Renal cortical epithelial cell (primary cell): ENCODE data around the gene MGAT5B. TPM values are rescaled to one million over a fixed set of nuclear protein-coding genes. Genes with fewer than 3 reads are reported as not detected.

Experiments
- DNase-seq: peaks from one replicate; pipeline ENCODE4 v3.0.0-alpha.2; 2011; ENCODE audit warnings: low read depth
- total RNA-seq: library from RNA; depleted of rRNA; stranded (reverse); fragments of >200 nt; gene quantifications from 2 replicates; pipeline ENCODE4 v1.2.3, GENCODE V29; 2014

MGAT5B gene
- total RNA-seq, 1 donor from 2014 or later: 0.40 TPM

DNA sequence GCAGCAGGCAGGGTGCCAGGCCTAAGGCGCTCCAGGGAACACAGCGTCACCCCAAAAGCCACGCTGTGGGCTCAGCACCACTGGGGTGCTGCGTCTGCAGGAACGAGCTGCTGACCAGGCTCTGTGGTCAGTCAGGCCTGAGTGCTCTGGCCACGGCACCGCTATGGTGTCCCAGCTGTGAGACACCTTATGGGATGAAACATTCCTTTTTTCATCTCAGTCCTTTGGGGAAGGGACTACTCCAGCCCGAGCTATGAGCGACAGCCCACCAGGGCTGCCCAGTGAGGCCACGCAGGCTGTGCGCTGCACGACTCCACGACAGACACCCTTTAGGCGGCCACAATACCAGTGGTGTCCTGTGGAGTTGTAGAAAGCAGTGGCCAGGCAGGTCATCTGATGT, 11.1 kb downstream of the MGAT5B start:
- DNase-seq: no peak

DNA sequence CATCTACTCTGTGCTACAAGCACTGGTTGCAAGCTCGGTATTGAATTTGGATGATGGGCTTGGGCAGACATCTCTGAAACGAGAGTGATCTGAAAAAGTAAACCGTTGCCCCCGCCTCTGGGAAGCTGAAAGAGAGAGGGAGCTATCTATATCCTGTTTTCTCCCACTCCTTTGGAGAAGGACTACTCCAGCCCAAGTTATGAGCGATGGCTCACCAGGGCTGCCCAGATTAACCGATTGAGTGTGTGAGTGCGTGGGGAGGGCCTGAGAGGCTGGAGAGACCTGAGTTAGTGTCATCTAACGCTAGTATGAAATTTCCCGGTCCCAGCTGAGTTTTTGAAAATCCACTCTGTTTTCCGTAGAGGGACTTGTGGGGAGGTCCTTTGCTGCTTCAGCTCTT, 11.5 kb downstream of the MGAT5B start:
- DNase-seq: no peak

DNA sequence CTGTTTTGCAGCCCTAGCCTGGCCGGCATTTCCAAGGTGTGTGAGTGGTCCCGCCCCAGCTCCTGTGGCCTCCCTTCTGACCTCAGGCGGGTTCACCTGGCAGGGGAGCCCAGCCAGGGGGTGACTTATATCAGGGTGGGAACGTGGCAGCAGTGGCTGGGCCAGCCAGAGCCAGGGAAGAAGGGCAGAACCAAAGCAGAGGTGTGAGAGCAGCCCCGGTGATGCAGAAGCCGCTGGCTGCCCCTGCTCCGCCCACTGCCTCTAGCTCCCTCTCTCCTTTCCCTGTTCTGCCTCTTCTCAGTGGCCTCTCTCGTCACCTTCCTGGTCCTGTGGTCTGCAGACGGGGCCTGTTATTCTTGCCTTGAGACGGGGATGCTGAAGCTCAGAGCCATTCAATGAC, 12.1 kb downstream of the MGAT5B start:
- no peak for DNase-seq

DNA sequence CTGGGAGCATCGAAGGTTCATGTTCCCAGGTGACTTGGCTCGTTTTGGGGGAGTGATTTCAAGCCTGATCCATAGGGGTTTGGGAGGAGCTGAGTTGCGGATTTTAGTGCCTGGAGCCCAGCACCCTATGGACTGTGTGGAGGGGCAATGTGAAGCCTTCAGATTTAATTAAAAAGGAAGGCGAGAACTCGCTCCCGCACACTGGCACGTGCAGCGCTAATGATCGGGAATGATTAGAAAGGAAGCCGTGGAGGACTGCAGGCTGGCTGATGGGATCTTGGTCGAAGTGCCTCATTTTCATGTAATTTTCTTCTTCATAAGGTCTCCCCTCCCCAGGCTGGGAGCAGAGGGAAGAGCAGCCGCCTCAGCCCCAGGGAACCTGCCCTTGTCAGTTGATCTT, 12.8 kb downstream of the MGAT5B start:
- no peak for DNase-seq

DNA sequence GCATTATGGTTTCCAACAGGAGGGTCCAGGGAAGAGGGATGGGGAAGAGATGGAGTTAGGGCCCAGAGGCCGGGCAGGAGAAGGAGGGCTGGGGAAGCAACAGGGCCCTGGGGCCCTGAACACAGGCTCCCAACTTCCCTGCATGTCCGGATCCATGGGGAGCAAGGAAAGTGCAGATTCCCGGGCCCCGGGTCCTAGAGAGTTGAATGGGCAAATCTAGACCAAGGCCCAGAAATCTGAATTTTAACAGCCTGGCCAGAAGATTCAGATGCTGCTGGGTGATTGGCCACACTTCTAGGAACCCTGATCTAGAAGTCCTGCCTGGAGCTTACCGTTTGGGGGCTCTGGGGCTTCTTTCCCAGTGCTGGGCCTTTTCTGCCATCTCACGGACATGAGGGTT, 13.2 kb downstream of the MGAT5B start:
- no peak for DNase-seq

DNA sequence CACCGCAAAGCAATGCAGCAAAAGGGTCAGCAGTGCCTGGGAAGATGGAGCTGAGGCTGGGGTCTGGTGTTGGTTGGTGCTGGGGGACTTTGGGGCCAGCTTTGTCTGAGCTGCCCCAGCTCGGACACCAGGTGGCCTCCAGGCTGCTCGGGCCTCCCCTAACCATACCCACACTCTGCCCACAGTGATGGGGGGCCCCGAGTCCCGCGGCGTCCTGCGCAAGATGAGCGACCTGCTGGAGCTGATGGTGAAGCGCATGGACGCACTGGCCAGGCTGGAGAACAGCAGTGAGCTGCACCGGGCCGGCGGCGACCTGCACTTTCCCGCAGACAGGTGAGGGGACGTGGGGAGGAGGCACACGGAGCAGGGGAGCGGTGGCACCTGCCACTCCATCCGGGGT, 13.8 kb downstream of the MGAT5B start:
- no peak for DNase-seq

DNA sequence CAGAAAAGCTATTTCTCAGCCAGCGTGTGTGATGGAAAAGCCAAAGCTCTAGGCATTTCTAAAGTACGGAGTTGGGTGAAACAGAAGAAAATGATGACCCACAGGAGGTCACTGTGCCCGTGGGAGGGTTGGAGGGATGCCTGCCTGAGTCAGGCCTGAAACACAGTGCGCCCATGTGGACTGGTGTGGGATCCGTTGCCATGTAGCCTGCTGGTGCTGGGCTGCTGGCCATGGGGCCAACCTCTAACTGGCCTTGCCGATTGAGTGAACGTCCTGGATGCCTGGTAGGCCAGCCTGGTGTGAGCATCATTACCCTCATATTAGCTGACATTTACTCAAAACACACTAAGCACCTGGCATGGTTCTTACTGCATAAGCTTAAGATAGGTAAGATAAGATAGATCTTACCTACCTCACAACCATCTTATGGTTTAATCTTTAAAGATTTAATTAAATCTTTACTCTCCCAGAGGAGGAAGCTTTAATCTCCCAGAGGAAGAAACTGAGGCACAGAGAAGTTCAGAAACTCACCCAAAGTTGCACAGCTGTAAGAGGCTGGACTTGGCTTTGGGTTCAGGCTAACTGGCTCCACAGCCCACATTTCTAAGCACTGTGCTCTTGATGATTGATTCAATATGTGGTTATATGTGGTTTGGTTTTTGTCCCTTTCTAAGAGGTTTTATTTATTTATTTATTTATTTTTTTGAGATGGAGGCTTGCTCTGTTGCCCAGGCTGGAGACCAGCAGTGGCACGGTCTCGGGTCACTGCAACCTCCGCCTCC, 15.7 kb downstream of the MGAT5B start:
- no peak for DNase-seq

DNA sequence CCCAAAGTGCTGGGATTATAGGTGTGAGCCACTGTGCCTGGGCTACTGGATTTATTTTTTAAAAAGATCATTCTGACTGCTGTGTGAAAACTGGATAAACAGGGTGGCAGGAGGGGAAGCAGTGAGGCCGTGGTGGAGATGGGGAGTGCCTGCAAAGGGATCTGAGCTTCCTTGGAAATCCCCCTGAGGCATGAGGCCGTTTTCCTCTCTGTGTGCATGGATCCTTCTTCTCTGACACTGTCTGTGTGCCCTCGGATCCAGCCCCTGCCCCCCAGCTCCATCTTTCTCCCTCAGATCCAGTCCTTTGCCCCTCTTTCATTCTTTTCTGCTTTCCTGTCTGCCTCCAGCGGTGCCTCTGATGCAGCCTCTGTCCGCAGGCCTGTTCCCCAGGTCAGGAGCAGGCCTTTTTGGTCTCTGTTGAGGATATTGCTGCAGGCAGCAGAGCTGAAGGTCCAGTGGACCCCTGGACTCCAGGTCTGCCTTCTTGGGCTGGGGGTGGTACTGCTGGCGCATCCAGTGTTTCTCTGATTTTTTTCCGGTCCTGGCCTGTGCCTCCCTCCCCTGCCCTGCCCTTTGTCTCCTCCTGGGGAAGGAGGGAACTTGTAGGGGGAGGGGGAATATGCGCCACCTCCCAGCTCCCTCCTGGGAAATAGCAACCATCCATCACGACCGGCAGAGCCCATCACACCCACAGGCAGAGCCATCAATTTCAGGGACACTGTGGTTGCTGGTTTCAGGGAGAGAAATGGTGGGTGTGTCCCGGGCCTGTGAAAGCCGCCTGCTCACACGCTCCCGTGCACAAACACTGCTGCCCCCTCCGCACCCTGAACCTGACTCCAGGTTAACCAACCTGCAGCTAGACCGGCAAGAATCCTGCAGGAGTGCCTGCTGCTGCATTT, 17.0 kb downstream of the MGAT5B start:
- DNase-seq: no peak

DNA sequence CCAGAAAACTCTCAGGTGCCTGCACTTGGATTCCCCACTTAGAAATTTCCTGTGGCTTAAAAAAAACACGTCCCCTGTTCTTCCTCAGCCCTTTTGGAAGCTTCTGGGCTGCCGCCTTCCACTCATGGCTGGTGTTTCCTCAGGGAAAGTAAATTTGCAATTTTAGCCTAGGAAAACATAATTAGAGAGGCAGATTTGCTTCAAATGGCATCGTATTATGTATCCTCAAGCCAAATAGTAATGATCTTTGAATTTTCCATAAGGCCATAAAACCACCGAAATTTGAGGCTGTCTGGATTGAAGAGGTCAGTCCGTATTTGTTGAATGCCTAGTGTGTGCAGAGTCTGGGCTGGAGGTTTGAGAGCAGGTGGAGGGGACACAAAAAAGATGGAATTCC, 17.7 kb downstream of the MGAT5B start:
- DNase-seq: no peak

DNA sequence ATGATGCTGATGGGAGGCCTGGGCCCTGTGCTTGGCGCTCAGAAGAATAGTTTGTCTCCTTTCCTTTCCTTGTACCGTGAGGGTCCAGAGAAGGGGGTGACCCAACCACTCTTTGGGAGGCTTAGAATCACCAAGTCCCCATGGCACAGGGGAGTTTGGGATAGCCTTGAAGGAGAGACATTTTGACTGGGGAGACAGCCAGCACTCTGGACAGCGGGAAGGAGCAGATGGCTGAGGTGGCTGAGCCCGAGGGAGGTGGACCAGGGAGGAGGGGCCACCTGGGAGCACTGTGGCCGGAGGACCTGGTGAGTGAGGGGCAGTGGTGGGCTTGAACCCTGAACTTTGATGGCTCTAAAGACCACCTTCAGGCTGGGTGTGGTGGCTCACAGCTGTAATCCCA, 18.2 kb downstream of the MGAT5B start:
- DNase-seq: no peak

DNA sequence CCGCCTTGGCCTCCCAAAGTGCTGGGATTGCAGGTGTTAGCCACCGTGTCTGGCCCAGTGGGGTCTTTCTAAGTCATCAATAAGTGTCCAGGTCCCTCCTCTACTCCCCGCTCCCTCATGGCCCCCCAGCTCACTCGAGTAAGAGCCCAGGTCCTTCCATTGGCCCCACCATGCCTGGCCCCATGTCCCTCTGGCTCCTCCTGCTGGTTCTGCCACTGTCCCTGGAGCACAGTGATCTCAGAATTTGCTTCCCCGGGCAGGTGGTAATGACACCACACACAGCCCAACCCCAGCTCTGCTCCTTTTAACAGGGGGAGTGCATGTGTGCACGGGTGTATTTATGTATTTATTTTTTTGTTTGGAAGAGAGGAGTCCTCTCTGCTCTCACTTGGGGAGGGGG, 19.6 kb downstream of the MGAT5B start:
- no peak for DNase-seq

DNA sequence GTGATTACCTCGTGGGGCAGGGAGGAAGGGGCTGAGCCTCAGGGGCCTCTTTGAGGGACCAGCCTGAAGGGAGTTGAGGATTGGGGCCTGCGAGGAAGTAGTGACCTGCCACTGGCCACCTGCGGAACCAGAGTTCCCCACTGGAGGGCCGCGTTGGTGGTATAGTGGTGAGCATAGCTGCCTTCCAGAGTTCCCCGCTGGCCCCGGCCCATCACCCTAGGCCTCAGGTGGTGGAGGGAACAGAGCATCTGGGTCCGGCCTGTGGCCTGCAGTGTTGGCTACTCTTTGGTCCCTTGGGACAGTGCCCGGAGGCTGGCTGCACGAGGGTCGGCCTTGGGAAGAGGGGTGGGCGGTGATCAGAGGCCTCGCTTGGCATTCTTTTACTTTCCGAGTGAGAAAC, 20.5 kb downstream of the MGAT5B start:
- DNase-seq: no peak

DNA sequence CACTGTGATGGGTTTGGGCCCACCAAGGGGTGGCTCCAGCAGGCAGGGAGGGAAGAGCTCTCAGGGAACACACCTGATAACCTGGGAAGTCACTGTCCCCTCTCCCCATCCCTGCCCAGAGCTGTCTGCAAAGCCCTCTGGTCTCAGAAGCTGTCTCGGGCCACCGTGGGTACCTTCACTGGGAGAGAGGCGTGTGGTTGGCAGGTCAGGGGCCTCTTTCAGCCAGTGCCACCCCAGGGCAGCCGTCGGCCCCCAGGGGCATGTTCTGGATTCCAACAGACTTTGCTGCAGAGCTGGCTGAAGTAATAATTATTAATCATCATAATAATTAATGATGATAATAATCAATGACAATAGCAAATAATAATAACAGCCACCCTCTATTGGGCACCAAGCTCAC, 21.1 kb downstream of the MGAT5B start:
- DNase-seq: no peak

DNA sequence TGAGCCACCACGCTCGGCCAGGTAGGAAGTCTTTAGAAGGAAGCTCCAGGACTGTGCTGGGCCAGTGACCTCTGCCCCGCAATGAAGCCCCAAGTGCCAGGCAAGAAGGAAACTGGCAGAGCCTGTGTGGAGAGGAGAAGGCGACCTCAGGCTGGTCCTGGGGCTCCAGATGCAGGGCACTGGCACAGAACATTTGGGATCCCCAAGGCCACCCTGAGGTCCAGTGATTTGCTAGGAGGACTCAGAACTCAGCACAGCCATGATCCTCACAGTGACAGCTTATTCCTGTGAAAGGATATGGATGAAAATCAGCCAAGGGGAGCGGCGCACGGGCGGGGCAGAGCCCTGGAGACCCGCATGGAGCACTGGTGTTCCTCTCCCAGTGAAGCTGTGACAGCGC, 24.1 kb downstream of the MGAT5B start:
- no peak for DNase-seq

DNA sequence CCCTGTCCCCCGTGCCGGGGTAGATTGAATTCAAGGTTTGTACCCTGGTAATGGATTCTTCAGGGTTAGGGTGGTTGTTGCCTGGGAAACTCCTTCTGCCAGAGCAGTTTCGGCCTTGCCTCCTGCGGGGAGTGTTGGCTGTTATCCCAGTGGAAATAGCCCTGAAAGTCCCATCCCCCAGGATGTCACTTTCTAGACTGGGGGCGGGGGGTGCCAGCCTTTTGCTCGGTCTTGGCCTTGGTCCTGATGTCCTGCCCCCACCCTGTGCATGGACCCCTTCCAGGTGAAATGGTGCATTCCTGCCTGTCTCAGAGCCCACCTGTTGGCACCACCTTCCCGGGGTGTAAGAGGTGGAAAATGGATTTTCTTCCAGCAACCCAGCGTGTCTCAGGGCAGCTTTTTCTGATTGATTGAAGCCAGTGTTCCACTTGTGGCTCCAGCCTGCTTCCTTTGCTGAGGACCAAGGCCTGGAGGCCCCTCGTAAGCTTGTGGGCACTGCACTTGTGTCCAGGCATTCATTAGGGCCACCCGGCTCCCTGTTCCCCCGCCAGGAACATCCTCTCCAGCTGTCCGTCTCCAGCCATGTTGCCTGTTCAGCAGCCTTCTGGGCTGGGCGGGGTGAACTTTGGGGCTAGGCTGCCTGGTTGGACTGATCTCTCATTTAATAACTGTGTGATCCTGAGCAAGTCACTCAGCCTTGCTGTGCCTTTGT, 25.6 kb downstream of the MGAT5B start:
- DNase-seq: no peak

DNA sequence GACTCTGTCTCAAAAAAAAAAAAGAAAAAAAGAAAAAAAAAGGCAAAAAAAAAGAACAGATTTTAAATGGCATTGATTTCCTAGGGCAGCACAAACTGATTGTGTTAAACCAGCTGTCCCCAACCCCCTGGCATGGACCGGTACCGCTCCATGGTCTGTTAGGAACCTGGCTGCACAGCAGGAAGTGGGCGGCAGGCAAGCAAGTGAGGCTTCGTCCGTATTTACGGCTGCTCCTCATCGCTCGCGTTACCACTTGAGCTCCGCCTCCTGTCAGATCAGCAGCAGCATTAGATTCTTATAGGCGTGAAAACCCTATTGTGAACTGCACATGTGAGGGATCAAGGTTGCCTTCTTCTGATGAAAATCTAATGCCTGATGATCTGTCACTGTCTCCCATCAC, 26.6 kb downstream of the MGAT5B start:
- no peak for DNase-seq

DNA sequence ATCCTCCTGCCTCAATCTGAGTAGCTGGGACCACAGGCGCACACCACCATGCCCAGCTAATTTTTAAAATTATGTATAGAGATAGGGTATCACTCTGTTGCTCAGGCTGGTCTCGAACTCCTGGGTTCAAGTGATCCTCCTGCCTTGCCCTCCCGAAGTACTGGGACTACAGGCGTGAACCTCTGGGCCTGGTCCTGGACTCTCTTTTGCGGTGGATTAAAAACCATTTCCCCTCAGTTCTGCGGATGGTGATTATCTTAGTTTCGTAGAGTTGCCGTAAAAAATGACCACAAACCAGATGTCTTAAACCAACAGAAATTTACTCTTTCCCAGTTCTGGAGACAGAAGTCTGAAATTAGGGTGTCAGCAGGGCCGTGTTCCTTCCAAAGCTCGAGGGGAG, 28.8 kb downstream of the MGAT5B start:
- DNase-seq: no peak

DNA sequence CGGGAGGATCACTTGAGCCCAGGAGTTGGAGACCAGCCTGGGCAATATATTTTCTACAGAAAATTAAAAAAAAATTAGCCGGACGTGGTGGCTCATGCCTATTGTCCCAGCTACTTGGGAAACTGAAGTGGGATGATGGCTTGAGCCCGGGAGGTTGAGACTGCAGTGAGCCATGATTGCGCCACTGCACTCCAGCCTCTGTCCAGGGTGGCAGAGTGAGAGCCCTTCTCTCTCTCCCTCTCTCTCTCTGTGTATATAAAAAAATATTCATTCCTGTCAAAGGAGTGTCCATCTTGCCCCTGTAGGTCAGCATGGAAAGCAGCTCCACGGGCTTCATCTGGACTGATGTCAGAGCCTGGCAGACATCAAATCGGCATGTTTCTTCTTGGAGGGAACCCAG, 31.2 kb downstream of the MGAT5B start:
- no peak for DNase-seq

DNA sequence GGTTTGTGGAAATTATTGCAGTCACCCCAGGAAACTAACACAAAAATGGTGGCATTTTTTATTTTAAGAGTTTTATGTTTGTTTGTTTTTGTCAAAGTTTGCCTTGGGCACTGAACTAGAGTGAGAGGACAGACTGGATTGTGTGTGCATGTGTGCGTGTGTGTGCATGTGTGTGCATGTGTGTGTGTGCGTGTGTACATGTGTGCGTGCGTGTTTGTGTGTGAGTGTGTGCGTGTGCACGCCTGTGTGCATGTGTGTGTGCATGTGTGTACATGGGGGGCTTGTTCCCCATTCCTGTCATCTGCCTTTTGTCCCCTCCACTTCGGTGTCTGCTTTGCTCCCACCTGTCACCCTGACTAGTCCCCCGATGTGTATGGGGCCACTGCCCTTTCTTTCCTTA, 32.5 kb downstream of the MGAT5B start:
- DNase-seq: no peak

DNA sequence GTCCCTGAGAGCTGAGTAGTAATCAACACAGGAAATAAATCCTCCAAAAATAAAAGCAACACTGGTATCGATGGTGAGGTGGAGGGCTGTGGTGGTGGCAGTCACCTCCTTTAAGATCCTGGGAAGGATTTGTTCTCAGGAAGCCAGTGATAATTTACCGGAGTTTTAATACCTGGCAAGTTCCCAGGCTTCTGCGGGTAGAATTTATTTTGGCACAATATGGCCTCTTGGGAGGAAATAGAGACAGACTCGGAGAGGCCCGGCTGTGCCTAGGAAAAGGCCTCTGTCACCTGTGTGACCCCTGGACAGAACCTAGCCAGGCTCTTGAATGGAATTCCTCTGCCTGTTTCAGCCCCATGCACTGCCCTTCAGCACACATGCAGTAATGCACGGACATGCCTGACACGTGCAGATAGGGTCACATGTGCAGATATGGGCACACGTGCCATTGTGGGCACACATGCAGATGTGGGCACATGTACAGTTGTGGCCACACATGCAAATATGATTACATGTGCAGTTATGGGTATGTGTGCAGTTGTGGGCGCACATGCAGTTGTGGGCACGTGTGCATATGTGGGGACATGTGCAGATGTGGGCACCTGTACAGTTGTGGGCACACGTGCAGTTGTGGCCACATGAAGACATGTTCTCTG, 33.5 kb downstream of the MGAT5B start:
- DNase-seq: no peak

DNA sequence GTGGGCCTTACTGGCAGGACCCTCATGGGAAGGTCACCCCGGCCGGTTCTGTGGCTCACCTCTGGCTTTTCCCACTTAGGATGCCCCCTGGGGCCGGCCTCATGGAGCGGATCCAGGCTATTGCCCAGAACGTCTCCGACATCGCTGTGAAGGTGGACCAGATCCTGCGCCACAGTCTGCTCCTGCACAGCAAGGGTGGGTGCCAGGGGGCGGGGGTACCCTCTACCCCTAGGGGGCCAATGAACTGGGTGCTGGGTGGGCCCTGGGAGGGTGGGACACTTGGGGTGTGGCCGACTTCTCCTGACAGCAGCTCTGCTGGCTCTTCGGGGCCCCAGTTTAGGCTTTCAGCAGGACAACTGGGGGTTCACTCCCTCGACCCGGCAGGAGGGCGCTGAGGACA, 34.3 kb downstream of the MGAT5B start:
- no peak for DNase-seq

DNA sequence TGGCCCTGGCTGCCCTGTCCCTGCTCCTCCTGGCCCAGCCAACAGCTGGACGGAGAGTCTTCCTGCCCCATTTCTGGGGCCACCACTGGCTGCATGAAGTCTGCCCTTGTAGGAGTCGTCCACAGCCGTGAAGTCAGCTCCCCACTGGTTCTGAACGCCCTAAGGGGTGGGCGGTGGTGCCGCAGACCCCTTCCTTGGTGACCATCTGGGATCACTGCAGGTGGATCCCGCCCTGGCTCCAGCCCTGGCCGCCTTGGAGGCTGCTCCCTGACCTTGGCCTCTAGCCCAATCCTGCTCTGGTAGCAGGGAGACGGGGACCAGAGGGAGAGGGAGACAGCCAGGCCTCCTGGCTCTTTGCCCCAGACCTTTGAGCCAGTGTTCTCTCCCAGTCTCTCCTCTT, 35.4 kb downstream of the MGAT5B start:
- no peak for DNase-seq
